RWPE1 (cell line): ENCODE measurements around the gene PHACTR3.

Experiments
- CTCF ChIA-PET: fragments of 350-600 bp; sonication (Branson Sonifier 250); formaldehyde crosslinking; extraction: SDS; loops from one replicate; lab custom pipeline; 2021; lab: Yijun Ruan, JAX
- POLR2A ChIA-PET: fragments of 400-600 bp; formaldehyde crosslinking; extraction: SDS; loops from one replicate; lab custom pipeline; 2020; ENCODE audit warnings: antibody characterized with exemption; ENCODE audit not compliant: low non-redundant PET; lab: Yijun Ruan, JAX
- DNase-seq: peaks from one replicate; pipeline ENCODE4 v3.0.0; 2012; ENCODE audit warnings: low spot score
- H3K27ac ChIP-seq: fragments of 450-650 bp; 2 replicates; pipeline ENCODE4 v1.5.1; 2017
- TF ChIP-seq, protein P1 (sequence below): fragments of 450-650 bp; conservative IDR thresholded peaks from 2 replicates; pipeline ENCODE4 v1.5.1; 2017; ENCODE audit warnings: low read depth, mild to moderate bottlenecking

The PHACTR3 gene

DNA sequence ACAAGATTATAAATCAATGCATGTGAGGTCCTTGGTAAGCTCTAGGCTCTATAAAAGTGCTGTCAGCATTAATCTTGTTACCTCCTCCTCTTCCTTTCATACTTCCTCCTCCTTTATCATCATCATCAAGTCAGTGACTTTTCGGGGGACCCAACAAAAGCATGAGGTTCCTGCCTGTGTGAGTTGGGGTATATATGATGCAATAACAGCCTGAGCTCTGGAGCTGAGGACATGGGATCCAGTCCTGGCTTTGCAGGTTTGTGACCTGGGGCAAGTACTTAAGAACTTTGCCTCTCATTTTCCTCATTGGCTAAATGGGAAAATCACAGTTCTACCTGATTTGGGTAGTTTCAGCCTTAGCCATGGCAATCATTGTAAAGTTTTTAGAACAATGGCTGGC lies 7.1 kb upstream of the PHACTR3 start:
- ChIA-PET POLR2A (no interaction called here), CTCF (interaction anchor here (0.6 to 4.9 kb wide), 7 partner anchors 13 to 1195 kb away, joined by 3 to 22 read pairs (median 4); no protein-coding TSS in a partner anchor)
- TF ChIP-seq, protein P1, sequence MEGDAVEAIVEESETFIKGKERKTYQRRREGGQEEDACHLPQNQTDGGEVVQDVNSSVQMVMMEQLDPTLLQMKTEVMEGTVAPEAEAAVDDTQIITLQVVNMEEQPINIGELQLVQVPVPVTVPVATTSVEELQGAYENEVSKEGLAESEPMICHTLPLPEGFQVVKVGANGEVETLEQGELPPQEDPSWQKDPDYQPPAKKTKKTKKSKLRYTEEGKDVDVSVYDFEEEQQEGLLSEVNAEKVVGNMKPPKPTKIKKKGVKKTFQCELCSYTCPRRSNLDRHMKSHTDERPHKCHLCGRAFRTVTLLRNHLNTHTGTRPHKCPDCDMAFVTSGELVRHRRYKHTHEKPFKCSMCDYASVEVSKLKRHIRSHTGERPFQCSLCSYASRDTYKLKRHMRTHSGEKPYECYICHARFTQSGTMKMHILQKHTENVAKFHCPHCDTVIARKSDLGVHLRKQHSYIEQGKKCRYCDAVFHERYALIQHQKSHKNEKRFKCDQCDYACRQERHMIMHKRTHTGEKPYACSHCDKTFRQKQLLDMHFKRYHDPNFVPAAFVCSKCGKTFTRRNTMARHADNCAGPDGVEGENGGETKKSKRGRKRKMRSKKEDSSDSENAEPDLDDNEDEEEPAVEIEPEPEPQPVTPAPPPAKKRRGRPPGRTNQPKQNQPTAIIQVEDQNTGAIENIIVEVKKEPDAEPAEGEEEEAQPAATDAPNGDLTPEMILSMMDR = no peak
- no peak overlapping the region for H3K27ac ChIP-seq
- no peak for DNase-seq

DNA sequence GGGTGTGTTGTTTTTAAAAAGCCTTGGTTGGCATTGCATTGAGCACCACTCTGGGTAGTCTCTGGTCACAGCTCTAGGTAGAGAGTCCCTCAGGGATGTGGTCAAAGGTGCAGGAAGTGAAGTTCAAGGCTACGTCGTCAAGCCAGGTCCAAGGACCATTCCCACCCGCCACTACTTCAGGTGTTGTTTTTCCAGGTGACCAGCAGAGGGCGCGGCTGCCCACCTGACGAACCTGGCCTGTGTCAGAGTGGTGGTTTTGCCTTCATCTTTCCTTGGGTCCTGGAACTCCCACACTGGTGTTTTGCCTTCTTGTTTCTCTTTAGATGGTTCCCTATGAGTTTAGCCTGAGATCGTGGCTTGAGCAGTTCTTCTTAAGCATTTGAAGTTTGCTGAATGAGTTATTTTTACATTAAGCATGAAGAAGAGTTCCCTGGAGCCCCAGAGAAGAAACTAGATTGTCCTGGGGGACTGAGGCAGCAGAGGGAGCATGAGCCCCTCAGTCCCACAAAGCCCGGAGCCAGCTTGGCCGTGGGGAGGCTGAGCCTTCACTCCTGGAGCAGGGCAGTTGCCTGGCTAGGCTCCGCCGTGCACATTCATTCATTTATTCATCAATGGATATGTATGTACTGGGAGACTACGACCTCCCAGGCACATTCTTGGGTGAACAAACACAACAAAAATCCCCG lies 5.6 kb upstream of the PHACTR3 start:
- DNase-seq = peak; percentile 87
- CTCF ChIA-PET = interaction anchor here (0.5 to 4.9 kb wide), 25 partner anchors 9 to 372 kb away, joined by 3 to 22 read pairs (median 4); no protein-coding TSS in a partner anchor

DNA sequence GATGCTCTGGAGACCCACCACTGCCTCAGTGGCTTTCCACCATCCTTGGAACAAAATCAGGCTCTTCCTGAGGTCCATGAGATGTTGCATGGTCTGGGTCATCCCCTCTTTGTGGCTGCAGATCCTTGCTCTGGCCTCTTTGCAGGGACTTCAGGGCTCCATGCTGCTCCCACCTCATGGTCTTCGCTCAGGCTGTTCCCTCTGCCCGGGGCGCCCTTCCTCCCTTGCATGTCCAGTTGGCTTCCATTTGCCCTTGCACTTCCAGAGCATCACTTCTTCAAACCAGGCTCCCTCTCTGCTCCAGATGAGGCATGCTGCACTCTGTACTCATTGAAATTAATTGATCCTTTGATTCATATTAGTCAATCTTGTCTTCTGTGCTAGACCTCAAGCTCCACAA lies 4.4 kb upstream of the PHACTR3 start:
- POLR2A ChIA-PET = no interaction called here
- H3K27ac ChIP-seq = no peak overlapping the region
- DNase-seq = no peak
- TF ChIP-seq, protein P1 = no peak
- CTCF ChIA-PET = interaction anchor here (0.6 to 1.4 kb wide), 2 partner anchors 17 to 239 kb away, joined by 3 to 4 read pairs; no protein-coding TSS in a partner anchor

More for the DNA sequence above, 5.6 kb upstream of the PHACTR3 start:
- TF ChIP-seq, protein P1 = peak; percentile 96
- POLR2A ChIA-PET = no interaction called here
- H3K27ac ChIP-seq = no peak overlapping the region

DNA sequence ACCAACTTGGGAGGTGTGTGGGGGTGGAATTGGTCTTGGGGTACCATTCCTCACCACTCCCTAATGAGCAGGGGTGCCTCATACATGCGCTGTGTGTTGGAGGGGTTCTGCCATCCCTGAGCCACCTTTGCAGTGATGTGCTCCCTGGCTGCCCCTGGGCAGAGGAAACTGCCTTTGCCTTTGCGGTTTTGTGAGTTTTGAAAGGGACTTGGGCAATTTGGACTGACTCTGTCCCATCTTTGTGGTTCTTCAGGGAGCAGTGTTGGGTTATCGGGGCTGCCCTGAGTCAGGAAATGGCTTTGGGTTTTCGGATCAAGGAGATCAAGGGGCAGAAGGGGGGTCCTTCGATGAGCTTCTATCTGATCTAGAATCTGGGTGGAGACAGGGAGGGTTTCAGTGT lies 3.9 kb upstream of the PHACTR3 start:
- TF ChIP-seq, protein P1 = no peak
- POLR2A ChIA-PET = no interaction called here
- DNase-seq = no peak
- CTCF ChIA-PET = interaction anchor here (0.6 to 1.4 kb wide), 2 partner anchors 28 to 146 kb away, joined by 3 to 6 read pairs; no protein-coding TSS in a partner anchor
- H3K27ac ChIP-seq = no peak overlapping the region

DNA sequence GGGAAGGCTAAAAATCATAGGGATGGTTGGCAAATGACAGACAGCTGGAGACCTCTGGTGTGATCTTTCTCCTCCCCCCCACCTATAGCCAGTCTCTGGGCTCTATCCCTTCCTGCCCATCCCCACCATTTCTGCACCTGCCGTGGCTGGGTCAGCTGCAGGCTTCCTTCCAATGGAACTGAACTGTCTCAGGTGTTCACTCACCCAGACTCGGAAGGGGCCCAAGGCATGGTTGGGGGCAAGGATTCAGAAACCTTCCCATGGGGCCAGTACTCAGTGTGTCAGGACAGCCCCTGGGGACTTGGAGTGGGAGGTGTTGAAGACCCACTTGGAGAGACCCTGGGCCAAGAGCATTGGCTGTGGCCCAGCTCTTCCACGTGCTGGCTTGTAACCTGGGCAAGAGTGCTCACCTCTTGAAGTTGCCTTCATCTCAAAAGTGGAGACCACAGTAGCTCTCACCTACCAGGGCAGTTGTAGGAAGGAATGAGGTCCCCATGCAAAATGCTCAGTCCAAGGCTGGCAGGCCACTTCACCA lies 1.7 kb upstream of the PHACTR3 start:
- TF ChIP-seq, protein P1 = no peak
- no peak overlapping the region for H3K27ac ChIP-seq
- DNase-seq = no peak
- CTCF ChIA-PET = interaction anchor here (0.5 kb wide), 1 partner anchor 26 kb away, joined by 4 read pairs; no protein-coding TSS in a partner anchor
- POLR2A ChIA-PET = no interaction called here

DNA sequence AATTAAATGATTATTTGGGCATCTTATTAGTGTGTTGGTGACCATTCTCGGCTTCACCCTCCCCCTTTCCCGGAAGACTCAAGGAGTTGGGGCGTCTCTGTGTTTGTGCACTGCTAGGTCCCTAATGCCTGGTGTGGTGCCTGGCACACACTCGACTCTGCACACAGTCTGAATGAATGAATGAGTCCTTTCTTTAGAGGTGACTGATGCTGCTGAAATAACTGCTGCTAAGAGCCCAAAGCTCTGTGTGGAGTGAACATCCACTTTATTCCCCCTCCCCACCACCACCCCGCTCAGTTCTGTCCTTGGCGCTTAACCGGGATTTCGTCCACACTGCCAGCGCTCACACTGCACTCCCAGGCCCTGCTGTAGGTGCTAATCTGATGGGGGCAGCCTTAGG lies 1.2 kb upstream of the PHACTR3 start:
- POLR2A ChIA-PET = no interaction called here
- no peak for DNase-seq
- H3K27ac ChIP-seq = no peak overlapping the region
- CTCF ChIA-PET = interaction anchor here (0.5 kb wide), 1 partner anchor 26 kb away, joined by 4 read pairs; no protein-coding TSS in a partner anchor
- TF ChIP-seq, protein P1 = no peak
